ENCODE results near the gene SCTR. TPM values are rescaled to one million over a fixed set of nuclear protein-coding genes. Genes with fewer than 3 reads are reported as not detected.

Gene SCTR
- total and polyA plus RNA-seq, 2 of the 13 experiments (the other 11 are each of a cell fraction or from before 2014, with no cell fraction given): not detected

DNA sequence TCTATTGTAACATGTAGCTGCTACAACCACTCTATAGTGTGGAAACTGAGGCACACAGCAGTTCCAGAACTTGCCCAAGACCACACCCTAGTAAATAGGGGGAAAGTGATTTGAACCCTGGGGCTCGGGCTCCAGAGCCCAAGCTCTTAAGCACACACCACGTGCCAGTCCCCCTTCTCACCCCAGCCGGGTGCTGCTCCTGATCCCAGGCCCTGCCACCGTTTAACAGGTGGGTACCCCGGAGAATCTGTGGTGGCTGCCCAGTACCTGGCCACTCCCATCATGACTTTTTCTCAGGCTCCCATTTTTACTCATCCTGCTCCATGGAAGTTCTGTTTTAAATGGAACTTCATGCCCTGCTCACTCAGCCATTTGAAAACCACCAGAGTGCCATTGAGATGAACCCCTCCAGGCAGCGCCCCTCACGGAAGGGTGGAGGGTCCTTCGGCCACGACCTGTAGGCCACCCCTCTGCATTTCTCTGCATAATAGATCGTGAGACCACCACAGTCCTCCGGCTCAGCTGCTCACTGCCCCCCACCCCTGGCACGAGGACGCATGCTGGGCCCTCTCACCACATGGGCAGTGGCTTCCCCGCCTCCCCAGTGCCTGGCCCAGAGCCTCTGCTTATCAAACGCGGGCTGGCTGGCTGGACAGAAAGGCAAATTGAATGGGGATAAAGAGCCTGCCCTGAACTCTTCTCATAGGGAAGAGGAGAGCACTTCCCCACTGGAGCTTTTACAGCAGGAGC is 50.5 kb downstream of the SCTR start:
- TF ChIP-seq HMG20B (CRISPR knock-in tag; conservative IDR thresholded peaks at IDR 0.05) (no peak), TBL1XR1 (IDR thresholded peaks at IDR 0.05; ENCODE audit: borderline replicate concordance, low read length, partially characterized antibody) (no peak), ZNF710 (CRISPR knock-in tag; IDR thresholded peaks at IDR 0.05; ENCODE audit: borderline replicate concordance) (no peak), ZNF891 (CRISPR knock-in tag; IDR thresholded peaks at IDR 0.05) (0 out of 2 replicates have a peak, but pooled peaks have one; percentile 30), ZBTB38 (CRISPR knock-in tag; IDR thresholded peaks at IDR 0.05) (no peak), FOSL2 (CRISPR knock-in tag; IDR thresholded peaks at IDR 0.05) (no peak)
- TF ChIP-seq, protein P1, sequence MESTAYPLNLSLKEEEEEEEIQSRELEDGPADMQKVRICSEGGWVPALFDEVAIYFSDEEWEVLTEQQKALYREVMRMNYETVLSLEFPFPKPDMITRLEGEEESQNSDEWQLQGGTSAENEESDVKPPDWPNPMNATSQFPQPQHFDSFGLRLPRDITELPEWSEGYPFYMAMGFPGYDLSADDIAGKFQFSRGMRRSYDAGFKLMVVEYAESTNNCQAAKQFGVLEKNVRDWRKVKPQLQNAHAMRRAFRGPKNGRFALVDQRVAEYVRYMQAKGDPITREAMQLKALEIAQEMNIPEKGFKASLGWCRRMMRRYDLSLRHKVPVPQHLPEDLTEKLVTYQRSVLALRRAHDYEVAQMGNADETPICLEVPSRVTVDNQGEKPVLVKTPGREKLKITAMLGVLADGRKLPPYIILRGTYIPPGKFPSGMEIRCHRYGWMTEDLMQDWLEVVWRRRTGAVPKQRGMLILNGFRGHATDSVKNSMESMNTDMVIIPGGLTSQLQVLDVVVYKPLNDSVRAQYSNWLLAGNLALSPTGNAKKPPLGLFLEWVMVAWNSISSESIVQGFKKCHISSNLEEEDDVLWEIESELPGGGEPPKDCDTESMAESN (CRISPR knock-in tag; conservative IDR thresholded peaks at IDR 0.05): no peak
- H4K20me1 ChIP-seq (ENCODE audit: insufficient read depth, low read length): no peaks in the 10 kb centered on the region
- no peak overlapping the region for H3K4me3 ChIP-seq (replicated peaks in 1 of 3; ENCODE audit: insufficient read depth in 1 of 3, low read depth in 2 of 3, low read length in 3 of 3)
- no peak overlapping the region for H2AFZ ChIP-seq (ENCODE audit: low read length)
- no TSS peak for BruUV-seq (replicated peaks)
- no peak overlapping the region for H3K4me2 ChIP-seq (ENCODE audit: low read depth, low read length)
- ChIA-PET POLR2A (no interaction called here), CTCF (ENCODE audit: low intra/inter-chr PET ratio, low total read pairs) (interaction anchor here (4.7 kb wide), 1 partner anchor 66 kb away, joined by 159 read pairs; no protein-coding TSS in a partner anchor)
- intact Hi-C loops (cut with micrococcal nuclease; ENCODE audit: unreplicated experiment) (no loop called here), in situ Hi-C loops (cut with HindIII; ENCODE audit: extremely low pct_ligation_motif_present, low pct_unique_long_range_greater_than_20kb) (loop anchor here (5.0 kb wide), 1 partner anchor 36 kb away; no protein-coding TSS in a partner anchor)
- no peaks in the 10 kb centered on the region for H3K9me3 ChIP-seq (ENCODE audit: low read length)
- peaks cover 48% of the 10 kb centered on the region for H3K4me1 ChIP-seq (ENCODE audit: insufficient read depth, low read length)
- H3K36me3 ChIP-seq (replicated peaks in 1 of 2; ENCODE audit: control insufficient read depth in 1 of 2, insufficient read depth in 2 of 2, low read length in 2 of 2): no peaks in the 10 kb centered on the region
- no peak for DNase-seq (ENCODE audit: low spot score)
- ATAC-seq: no peak
- H3K27me3 ChIP-seq (ENCODE audit: control insufficient read depth in 1 of 2, insufficient read depth in 2 of 2, low read length in 2 of 2): peaks cover 4 to 62% of the 10 kb centered on the region in 2 experiments; a peak in 3 of 5 replicates
- no peaks in the 10 kb centered on the region for H3K79me2 ChIP-seq (ENCODE audit: insufficient read depth, low read length)
- H3K27ac ChIP-seq (ENCODE audit: extremely low read length, insufficient read depth, low read length): no peak overlapping the region
- no peak overlapping the region for H3K9ac ChIP-seq (ENCODE audit: insufficient read depth, low read depth, low read length)
- FAIRE-seq: no peak
- WGBS (ENCODE audit: low lambda C conversion rate): 38% methylated on average over 15 of the region's 16 CpGs
